ENCODE data around the gene SNRNP35. TPM values are rescaled to one million over a fixed set of nuclear protein-coding genes. Genes with fewer than 3 reads are reported as not detected.
"Not testable (repeated sequence)": the region's sequence is repeated elsewhere in the genome, so short reads cannot be mapped to it uniquely, and the experiment has no call there.

SNRNP35 gene
- total and polyA plus RNA-seq, 2 of the 8 experiments (the other 6 are each of a cell fraction or from before 2014, with no cell fraction given): 8.0 to 16.9 TPM

- H3K4me2 ChIP-seq (ENCODE audit: insufficient read depth in 1 of 2, low read depth in 2 of 2, low read length in 2 of 2); H2BK5ac ChIP-seq (ENCODE audit: low read depth, low read length); H3K4me3 ChIP-seq (ENCODE audit: extremely low read depth in 1 of 4, insufficient read depth in 2 of 4, low read depth in 3 of 4, low read length in 4 of 4); H4K8ac ChIP-seq (ENCODE audit: extremely low read depth, insufficient read depth, low read length); H2BK20ac ChIP-seq (ENCODE audit: low read length); H3K79me1 ChIP-seq (ENCODE audit: low read depth, low read length); H2BK12ac ChIP-seq (ENCODE audit: low read depth, low read length); H3K23me2 ChIP-seq (ENCODE audit: low read depth, low read length); H3K14ac ChIP-seq (ENCODE audit: insufficient read length); H3K9me3 ChIP-seq (ENCODE audit: insufficient read depth in 2 of 2, low read depth in 1 of 2, low read length in 1 of 2); CTCF ChIA-PET (ENCODE audit: partially characterized antibody); H4K20me1 ChIP-seq (replicated peaks in 1 of 2; ENCODE audit: control insufficient read depth in 1 of 2, insufficient read depth in 2 of 2, low read length in 2 of 2); H3K4me1 ChIP-seq (replicated peaks in 1 of 4; ENCODE audit: control insufficient read depth in 3 of 4, insufficient read depth in 4 of 4, low read length in 3 of 4); FAIRE-seq; H3K23ac ChIP-seq (ENCODE audit: insufficient read length); H2BK120ac ChIP-seq (replicated peaks; ENCODE audit: low read depth, low read length); H3K56ac ChIP-seq (replicated peaks; ENCODE audit: insufficient read length, low read depth, low read length); POLR2A ChIA-PET (ENCODE audit: partially characterized antibody); H3K36me3 ChIP-seq (ENCODE audit: control insufficient read depth in 2 of 4, insufficient read depth in 4 of 4, low read length in 3 of 4); H3K18ac ChIP-seq (ENCODE audit: extremely low read depth, low read length); H2BK15ac ChIP-seq (ENCODE audit: low read length); H4K91ac ChIP-seq (replicated peaks; ENCODE audit: insufficient read length, low read length); H3K79me2 ChIP-seq (ENCODE audit: control insufficient read depth in 1 of 2, insufficient read depth in 2 of 2, low read length in 2 of 2); H3K9ac ChIP-seq (replicated peaks in 1 of 4; ENCODE audit: extremely low read depth in 1 of 4, low read depth in 3 of 4, low read length in 3 of 4); H2AFZ ChIP-seq (ENCODE audit: low read length); DNase-seq (ENCODE audit: low read depth in 1 of 2, low spot score in 2 of 2); H4K5ac ChIP-seq (ENCODE audit: insufficient read length, low read depth, low read length); H3K27ac ChIP-seq (ENCODE audit: low read depth, low read length); H2AK5ac ChIP-seq (ENCODE audit: low read depth, low read length); H3K4ac ChIP-seq (replicated peaks; ENCODE audit: insufficient read length, low read depth, low read length); H3K27me3 ChIP-seq (replicated peaks in 1 of 4; ENCODE audit: control insufficient read depth in 3 of 4, extremely low read depth in 1 of 4, insufficient read depth in 3 of 4, low read length in 3 of 4): not testable (repeated sequence)
- WGBS, 2 experiments (ENCODE audit: extremely low coverage in 1 of 2, insufficient coverage in 1 of 2, insufficient read length in 1 of 2, insufficient replicate concordance in 2 of 2, low coverage in 1 of 2, low lambda C conversion rate in 2 of 2, missing lambda C conversion rate in 1 of 2): 98% methylated on average over 8 of the region's 8 CpGs; no CpG with 5 or more reads in 1 of the 2 experiments
Measured at GRCh38 chr12:123429101-123429500, 28.8 kb upstream of the SNRNP35 start.

Measured in H1 (cell line).